GM19043 (cell line): ENCODE measurements around the gene PSD4.

Source experiments
- ATAC-seq: cut with Tn5 transposase; IDR thresholded peaks from one replicate; pipeline ENCODE4 v1.9.1; 2021; ENCODE audit warnings: low read depth; ENCODE audit not compliant: unreplicated experiment

The PSD4 gene

DNA sequence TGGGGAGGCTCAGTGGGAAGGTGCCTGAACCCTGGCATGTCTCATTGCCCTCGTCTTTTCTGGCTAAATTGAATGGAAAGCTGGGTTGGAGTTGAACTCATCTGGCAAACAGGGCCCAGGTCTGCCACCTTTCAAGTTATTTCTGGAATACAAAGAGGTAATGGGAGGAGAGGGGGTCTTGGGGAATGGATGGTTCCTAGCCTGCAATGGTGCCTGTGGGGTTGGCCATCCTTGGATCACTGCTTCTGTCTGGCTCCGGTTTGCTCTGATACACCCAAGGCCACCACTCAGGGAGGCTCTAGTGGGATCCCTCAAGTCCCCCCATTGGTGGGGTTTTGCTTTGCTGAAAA, 45.3 kb downstream of the PSD4 start:
- no peak for ATAC-seq

DNA sequence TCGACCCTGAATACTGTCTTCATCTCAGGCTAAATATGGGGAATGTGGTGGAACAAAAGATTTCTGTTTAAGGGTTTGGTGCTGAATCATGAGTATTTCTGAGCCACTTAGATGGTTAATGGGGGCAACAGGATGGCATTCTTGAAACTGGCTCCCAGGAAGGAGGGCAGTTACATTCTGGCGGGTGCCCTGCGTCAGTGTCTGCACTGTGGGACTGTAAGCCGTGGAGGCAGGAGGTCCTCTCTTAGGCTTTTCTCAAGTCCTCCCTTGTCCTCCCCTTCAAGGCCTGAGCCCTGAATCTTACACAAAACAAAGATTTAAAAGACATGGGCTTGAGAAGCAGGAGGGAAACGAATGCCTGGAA, 45.7 kb downstream of the PSD4 start:
- no peak for ATAC-seq

DNA sequence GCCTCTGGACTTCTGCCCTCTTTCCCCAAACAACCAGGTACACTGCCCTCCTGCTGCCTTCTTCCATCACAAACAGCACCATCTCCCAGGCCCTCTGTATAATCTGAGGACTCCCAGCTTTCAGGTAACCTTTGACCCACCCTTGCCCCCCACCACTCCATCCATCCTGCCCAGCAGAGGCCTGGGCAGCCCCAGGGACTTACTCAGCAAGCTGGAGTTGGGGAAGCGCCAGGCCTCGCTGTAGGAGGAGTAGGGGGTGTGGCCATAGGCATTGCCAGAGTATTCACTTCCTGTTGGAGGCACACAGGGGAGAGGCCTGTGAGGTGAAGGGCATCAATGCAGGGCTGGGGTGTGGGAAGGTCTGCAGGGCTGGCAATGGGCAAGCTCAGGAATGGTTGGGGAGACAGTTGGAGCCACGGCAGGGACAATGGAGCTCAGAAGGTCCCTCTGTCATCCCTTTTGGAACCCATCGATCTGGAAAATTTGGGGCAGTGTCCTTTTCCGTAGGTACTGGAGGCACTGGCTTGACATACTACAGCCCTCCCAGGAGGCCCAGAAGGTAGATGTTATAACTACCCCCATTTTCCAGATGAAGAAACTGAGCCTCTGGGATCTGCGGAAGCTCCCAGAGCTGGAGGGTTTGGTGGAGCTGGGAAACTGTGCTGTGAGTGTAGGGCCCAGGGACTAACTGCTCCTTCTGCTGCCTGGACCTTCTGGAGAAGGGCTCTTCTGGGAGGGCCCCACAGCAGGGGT, 46.3 kb downstream of the PSD4 start:
- ATAC-seq, result no peak

DNA sequence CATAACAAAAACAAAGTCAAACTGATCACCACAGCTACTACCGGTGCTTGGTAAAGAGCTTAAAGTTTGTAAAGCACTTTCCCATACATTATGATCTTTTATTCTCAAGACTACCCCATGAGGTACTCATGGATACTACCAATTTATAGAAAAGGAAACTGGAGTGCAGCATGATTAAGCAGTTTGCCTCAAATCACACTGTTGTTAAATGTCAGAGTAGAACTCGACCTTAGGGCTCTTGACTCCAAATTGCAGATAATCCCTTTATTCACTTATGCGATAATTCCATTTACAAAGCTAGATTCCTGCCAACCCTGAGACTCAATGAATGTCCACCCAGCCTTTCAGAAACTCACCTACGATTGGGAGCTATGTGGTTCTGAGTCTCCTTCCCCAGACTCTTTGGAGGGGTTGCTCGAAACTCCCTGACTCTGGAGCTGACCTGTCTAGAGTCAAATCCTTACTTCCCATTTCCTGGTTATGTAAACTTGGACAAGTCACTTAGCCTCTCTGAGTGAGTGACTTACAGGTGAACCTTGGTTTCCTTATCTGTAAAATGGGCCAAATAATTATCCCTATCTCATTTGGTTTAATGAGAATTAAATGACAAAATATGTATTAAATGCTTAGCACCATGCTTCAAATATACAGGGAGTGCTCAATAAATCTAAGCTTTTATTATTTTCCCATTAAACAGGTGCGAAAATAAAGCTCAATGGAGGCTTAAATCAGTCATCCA, 47.4 kb downstream of the PSD4 start:
- no peak for ATAC-seq

DNA sequence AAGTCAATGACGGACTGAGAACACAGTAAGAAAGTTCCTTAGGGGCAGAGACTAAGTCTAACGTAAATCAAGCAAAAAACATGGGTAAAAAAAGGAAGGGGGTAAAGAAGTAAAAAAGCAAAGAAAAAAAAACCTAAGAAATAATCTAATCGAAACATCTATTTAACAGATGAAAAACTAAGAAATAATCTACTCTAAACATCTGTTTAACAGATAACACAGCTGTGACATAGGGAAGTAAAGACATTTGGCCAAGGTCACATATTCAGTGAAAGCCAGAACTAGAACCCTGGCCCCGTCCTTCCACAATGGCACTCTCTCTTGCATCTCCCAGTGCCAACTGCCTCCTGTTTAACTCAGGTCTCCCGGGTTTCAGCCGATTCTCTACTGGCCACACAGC, 48.1 kb downstream of the PSD4 start:
- no peak for ATAC-seq

DNA sequence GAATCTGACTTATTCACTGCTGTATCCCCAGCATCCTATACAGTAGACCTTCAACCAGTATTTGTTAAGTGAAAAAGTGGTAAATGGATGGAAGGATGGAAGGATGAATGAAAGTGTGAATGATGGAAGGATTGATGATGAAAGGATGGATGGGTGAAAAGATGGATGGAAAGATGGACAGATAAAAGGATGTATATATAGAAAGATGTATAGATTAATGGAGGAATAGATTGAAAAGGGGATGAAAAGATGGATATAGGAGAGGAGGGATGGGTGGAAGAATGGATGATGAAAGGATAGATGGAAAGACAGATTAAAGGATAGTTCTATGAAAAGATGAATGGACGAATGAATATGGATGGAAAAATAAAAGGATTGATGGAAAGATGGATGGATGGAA, 50.0 kb downstream of the PSD4 start:
- ATAC-seq, result no peak

DNA sequence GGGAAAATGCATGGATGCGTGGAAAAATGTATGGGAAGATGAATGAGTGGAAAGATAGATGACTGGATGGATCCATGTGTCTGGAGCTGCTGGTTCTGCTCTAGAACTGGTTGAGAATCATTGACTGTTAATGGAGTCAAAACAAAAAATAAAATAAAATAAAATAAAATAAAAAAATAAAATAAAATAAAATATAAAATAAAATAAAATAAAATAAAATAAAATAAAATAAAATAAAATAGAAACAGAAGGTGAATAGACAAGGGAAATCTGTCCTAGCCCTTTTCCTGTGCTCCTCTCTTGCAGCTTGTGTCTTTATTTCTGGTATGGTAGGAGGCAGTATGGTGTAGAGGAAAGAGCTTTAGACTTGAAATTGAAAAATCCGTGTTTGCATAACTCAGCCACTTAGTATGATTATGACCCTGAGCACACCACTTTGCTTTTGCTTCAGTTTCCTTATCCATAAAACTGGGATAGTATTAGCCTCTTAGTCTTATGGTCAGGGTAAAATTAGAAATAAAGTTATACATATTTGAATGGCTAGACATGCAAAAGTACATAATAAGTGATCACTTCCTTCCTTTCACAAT, 51.0 kb downstream of the PSD4 start:
- ATAC-seq, result no peak

DNA sequence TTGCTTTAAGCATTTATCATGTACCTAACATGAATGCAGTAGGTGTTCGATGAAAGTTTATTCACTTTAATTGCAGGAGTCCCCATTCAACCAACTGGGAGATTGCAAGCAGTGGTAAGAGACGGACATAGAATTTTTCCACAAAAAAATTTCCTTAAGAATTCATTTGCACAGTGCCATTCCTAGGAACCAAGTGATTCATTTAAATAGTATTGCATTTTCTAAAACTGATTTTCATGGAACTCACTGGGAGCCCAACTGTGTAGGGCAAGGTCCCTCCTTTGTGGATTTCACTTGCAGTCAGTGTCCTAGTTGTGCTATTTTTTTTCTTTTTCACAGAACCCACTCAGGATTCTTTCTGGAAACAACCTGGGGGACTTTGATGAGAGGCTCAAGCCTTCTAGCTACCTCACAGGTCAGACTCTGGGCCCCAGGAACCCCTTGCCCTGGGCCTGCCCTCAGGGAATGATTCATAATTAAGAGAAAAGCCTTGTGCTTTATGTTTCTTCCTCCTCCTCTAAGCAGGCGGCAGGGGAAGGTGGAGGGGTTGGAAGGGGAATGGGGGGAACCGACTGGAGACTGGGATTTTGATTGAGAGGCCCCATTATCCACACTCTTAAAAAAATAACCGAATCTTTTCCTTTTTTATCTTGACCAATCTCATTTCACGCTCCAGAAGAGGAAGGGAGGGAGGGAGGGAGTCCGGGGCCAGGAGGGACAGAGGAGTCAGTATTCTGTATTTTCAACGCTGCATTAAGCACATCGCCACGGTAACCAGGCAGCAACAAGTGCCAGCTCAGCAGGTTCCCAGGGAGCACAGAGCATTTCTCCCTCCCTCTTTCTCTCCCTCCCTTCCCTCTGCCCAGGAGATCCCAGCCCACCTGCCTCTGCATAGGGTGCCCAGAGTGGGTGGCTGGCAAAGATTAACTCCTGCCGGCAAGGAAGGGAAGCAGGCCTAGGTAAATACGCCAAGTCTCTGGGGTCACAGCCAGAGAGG, 51.8 kb downstream of the PSD4 start:
- ATAC-seq, result no peak

DNA sequence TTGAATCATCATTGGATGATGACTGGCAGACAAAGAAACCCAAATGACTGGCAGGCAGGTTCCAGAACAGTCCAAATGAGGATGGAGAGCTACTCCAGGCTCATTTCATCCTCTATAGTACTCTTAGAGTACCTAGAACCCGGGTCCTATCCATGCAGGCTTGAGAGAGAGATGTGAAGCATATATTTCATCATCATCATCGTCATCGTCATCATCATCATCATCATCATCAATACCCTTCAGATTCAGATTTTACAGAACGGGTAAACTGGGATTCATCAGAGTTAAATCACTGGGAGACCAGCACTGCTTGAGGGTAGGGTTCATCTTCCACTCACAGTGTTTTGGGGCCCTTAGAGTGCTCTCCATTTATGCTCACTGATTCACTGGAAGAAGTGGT, 52.7 kb downstream of the PSD4 start:
- ATAC-seq, result no peak

DNA sequence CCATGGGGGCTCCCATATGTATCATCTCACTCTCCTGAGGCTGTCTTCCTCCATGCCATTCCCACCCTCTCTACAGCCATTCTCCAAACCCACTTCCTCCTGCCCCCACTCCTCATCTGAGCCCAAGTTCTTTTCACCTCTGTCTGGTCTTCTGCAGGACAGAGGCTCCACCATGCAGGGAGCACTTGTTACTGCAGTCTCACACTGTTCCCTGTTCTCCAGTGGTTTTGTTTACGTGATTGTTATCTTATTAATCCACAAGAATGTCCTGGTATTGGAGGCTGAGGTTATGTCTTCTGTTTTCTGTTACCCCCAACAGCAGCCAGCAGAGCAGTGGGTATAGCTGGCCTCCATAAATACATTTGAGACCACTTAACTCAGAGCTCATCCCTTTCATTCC, 53.5 kb downstream of the PSD4 start:
- no peak for ATAC-seq

DNA sequence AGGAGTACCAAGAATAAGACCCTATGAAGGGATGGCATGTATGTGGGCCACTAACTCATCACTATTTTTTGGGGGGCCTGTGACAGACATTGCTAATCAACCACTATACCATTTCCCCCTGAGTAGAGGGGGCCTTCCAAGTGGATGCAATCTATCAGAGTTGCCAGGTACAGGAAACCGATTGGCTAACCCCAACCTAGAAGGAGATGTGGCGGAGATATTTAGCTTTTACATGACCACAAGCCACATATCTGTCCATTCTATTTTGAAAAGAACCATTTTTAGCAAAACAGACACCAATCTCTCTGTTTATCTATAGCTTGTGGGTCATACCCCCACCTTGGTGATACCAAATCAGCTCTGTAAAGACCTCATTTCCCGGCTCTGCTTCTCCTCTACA, 53.9 kb downstream of the PSD4 start:
- ATAC-seq, result no peak

DNA sequence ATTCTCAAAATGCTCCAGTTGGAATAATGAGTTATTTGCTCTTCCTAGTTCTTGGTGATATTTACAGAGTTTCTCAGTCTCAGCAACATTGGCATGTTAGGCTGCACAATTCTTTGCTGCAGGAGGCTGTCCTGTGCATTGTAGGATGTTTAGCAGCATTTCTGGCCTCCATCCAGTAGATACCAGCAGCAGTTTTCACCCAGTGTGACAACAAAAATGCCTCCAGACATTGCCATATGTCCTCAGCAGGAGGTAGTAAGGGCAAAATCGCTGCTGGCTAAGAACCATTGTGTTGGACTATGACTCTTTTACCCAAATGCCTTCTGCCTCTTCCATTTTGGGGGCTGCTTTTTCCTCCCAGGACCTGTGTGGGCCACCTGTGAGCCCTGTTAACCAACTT, 54.6 kb downstream of the PSD4 start:
- no peak for ATAC-seq

DNA sequence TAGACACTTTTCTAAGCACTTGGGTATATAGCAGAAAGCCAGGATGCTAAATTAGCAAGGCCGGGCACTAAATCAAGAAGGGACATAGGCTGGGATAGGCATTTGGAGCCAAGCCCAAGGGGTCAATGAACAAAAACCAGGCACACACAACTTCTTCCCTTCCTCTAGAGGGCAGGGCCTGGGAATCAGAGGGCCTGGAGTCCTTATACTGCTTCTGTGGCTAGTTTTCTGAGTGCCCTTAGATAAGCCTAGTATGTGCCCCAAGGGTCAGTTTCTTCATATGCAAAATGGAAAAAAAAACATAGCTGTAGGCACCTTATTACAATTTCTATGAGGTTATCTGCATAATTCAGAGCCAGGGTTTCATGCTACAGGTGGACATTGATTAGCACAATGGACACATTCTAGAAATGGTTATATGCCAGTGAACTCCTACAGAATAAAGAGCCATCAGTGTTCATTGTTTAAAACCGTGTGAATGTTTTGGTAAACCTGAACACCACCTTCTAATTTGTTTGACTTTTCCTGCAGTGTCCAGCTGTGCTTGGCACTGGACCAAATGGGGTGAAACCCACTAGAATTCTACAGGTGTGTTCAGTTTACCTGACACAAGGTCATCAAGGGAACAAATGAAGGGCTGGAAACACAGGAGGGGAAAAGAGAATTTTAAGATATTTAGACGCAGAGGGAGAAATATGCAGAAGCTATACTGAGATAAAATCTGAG, 55.4 kb downstream of the PSD4 start:
- no peak for ATAC-seq

DNA sequence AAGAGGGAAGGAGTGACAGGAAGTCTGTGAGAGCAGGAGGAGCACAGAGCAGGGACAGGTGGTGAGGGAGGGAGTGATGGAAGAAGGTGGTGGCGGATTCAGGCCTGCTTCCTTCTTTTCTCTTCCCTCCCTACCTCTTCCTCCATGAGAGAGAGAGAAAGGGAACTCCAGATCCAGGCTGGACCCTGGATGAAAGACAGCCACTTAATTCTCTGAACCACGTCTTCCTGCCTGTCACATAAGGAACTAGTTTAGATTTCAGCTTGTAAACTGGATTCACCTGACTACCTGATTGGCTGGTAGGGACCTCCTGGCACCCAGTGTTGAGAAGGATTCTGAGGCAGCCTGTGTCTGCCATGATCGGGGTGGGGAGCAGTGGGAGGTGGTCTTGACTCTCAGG, 56.0 kb downstream of the PSD4 start:
- ATAC-seq, result no peak

DNA sequence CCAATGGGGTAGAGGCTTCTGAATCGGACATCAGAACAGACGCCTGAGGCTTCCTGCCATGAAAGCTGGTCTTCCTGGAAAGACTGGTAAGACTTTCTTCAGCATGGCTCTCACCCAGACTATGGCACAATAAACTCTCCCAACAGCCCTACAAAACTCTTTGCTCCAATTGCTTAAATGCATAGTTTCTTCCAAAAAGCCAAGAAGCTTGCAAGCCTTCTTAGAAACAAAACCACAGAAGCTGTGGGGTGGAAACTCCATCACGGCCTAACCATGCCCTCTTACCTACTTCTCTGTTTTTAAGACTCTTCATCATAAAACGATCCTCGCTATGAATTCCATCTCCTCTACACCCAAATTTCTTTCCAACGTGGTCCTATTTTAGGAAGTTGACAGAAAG, 56.8 kb downstream of the PSD4 start:
- ATAC-seq, result no peak

DNA sequence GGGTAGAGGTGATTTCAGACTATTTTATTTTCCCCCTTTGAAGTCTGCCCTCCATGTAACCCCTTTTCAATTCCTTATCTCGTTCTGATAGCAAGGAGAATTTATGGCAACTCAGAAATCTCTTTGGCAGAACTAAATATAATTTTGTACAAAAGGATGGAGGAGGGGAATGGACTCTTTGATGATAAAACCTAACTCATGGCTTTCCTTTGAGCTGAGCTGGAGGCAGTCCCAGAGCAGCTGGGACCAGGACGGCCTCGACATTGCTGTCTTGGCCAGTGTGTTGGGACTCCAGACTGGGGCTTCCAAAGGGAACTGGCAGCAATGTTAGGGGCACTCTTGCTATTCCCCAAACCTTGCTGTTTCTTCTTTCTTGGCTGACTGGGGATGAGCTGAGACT, 57.3 kb downstream of the PSD4 start:
- ATAC-seq, result no peak

DNA sequence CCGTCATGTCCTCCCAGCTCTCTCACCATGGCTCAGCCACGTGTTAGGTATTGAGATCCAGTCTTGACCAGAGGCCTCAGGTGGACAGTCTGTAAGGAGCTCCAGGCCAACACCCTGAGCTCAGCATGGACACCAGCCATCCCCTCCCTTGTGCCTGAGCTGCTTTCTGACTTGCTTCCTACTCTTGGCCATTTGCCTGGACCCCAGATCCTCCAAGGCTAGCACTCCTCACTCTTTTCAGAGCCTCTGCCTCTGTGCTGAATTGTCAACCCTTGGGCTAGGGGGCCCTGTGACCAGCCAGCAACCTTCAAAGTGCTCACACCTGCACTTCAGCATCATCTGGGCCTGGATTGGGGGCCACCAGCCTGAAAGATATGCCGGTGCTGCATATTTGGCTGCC, 58.4 kb downstream of the PSD4 start:
- ATAC-seq, result no peak

DNA sequence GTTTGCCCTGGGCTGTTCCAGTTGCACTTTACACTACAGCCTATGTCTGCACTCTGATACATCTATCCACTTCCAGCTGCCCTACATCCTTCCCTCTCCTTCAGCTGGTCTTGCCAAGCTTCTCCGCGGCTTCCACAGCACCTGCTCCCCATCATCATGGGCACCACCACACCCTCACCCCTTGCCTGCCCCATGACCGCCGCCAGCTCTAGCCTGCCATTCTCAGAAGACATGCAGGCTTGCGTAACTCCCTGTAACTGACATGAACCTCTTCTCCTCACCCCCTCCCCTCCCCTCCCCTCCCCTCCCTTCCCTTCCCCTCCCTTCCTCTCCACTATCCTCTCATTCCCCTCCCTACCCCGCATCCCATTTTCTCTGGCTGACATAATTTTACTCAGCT, 59.0 kb downstream of the PSD4 start:
- ATAC-seq, result no peak

DNA sequence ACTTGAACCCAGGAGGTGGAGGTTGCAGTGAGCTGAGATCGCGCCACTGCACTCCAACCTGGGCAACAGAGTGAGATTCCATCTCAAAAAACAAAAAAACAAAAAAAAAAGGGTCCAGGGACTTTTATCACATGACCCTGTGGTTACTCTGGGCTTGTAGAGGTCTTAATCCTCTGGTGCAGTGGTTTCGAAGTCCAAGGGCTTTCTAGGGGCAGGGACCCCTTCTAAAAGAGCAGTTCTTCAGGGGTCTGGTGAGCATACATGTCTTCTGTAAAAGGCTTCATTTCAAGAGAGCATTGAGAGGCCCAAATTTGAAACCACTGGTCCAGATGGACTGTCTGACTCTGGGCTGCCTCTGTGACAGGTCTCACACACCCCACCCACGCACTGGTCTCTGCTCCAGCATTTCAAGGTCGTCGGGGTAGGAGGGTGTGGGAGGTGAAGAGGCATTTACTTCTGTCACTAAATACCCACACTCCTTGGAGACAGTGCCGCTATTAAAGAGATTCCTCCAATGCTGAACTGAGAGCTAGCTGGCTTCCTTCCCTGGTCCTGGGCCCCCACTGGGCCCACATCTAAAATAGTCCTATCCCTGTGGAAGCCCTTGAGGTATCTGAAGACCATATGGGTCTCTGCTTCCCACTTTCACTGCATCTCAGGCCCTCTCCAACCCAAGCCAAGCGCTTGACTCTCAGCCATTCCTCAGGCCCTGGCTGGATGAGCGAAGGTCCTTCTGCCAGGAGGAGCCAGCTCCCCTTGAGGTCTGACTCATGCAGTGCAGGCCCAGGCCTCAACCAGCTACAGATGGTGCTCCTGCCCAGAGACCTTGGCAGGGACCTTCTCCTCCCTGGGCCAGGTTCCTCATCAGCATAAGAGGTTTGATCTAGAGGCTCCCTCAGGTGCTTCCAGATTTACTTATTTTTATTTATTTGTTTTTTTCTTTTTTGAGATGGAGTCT, 60.1 kb downstream of the PSD4 start:
- ATAC-seq, result no peak
